RWPE2 (cell line): ENCODE data around the gene BICDL1.

ENCODE experiments used
- ATAC-seq: fragments of 200-7000 bp; cut with Tn5 transposase; 3 replicates; pipeline ENCODE4 v1.9.1; 2021; ENCODE audit warnings: low read depth
- DNase-seq: peaks from one replicate; pipeline ENCODE4 v3.0.0-alpha.2; 2020; ENCODE audit warnings: low spot score
- H3K27ac ChIP-seq: fragments of 450-650 bp; 2 replicates; pipeline ENCODE4 v1.5.1; 2017; ENCODE audit warnings: mild to moderate bottlenecking; ENCODE audit not compliant: poor library complexity, severe bottlenecking
- H3K27me3 ChIP-seq: fragments of 250-450 bp; sonication (Bioruptor Pico); 2 replicates; pipeline ENCODE4 v1.5.1; 2021; ENCODE audit warnings: mild to moderate bottlenecking, moderate library complexity; ENCODE audit not compliant: insufficient read depth, poor library complexity, severe bottlenecking
- H3K36me3 ChIP-seq: fragments of 250-450 bp; sonication (Bioruptor Pico); 2 replicates; pipeline ENCODE4 v1.5.1; 2020; ENCODE audit warnings: low read depth, mild to moderate bottlenecking, moderate library complexity
- H3K4me1 ChIP-seq: fragments of 250-450 bp; sonication (Bioruptor Pico); 2 replicates; pipeline ENCODE4 v1.5.1; 2021; ENCODE audit warnings: mild to moderate bottlenecking, moderate library complexity; ENCODE audit not compliant: insufficient read depth, poor library complexity, severe bottlenecking
- H3K4me3 ChIP-seq: fragments of 250-450 bp; sonication (Bioruptor Pico); 2 replicates; pipeline ENCODE4 v1.5.1; 2021; ENCODE audit warnings: mild to moderate bottlenecking, moderate library complexity; ENCODE audit not compliant: severe bottlenecking
- H3K9me3 ChIP-seq: fragments of 250-450 bp; sonication (Bioruptor Pico); 2 replicates; pipeline ENCODE4 v1.5.1; 2021; ENCODE audit warnings: mild to moderate bottlenecking, moderate library complexity; ENCODE audit not compliant: severe bottlenecking
- CTCF ChIP-seq: fragments of 450-650 bp; IDR thresholded peaks from one replicate; pipeline ENCODE4 v1.5.1; 2017; ENCODE audit warnings: mild to moderate bottlenecking, moderate library complexity; ENCODE audit not compliant: poor library complexity, severe bottlenecking

BICDL1 gene

GRCh38 chr12:120132054-120132836 lies 143.2 kb downstream of the BICDL1 start:
- Histone ChIP-seq H3K27ac (no peak overlapping the region), H3K36me3 (peaks cover 96% of the 10 kb centered on the region), H3K27me3 (no peaks in the 10 kb centered on the region), H3K9me3 (no peaks in the 10 kb centered on the region), H3K4me3 (no peak overlapping the region), H3K4me1 (no peaks in the 10 kb centered on the region)
- DNase-seq (no peak), ATAC-seq (no peak)
- TF ChIP-seq CTCF = no peak

DNA sequence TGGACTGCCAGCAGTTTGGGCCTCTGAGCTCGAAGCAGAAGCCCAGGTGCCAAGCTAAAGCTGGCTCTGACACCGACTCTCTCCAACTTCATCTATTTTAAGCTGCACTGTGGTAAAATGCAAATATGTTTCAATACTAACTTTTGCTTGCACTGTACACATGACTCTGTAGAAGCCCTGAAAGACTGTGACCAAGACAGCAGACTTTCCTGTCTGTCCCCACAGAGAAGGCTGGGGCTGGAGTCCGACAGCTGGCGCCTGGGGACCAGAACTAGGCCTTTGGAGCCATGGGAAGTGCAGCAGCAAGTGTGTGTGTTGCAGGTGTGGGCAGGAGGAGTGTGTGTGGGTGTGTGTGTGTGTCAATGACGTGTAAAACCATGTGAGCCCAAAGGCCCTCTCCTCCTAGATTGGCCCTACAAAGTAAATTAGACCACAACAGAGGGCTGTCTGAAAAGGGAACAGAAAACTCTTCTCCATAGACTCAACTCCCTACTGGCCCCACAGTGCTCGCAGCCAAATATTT lies 143.9 kb downstream of the BICDL1 start:
- no peaks in the 10 kb centered on the region for H3K27me3 ChIP-seq
- H3K27ac ChIP-seq = no peak overlapping the region
- ATAC-seq (no peak), DNase-seq (no peak)
- peaks cover 96% of the 10 kb centered on the region for H3K36me3 ChIP-seq
- H3K4me3 ChIP-seq = no peak overlapping the region
- no peaks in the 10 kb centered on the region for H3K9me3 ChIP-seq
- TF ChIP-seq CTCF = no peak
- no peaks in the 10 kb centered on the region for H3K4me1 ChIP-seq

- peaks cover 98% of the 10 kb centered on the region for H3K36me3 ChIP-seq
- no peak overlapping the region for H3K4me3 ChIP-seq
- H3K27me3 ChIP-seq = no peaks in the 10 kb centered on the region
- no peaks in the 10 kb centered on the region for H3K9me3 ChIP-seq
- DNase-seq = no peak
- ATAC-seq = no peak
- H3K27ac ChIP-seq = no peak overlapping the region
- no peaks in the 10 kb centered on the region for H3K4me1 ChIP-seq
- TF ChIP-seq CTCF = no peak
Measured at GRCh38 chr12:120134307-120134980, 145.4 kb downstream of the BICDL1 start.

- ATAC-seq = no peak
- Histone ChIP-seq H3K27me3 (no peaks in the 10 kb centered on the region), H3K4me3 (no peak overlapping the region), H3K4me1 (no peaks in the 10 kb centered on the region), H3K27ac (no peak overlapping the region), H3K9me3 (no peaks in the 10 kb centered on the region), H3K36me3 (peaks cover 98% of the 10 kb centered on the region)
- TF ChIP-seq CTCF = no peak
- no peak for DNase-seq
Measured at GRCh38 chr12:120136093-120136770, 147.2 kb downstream of the BICDL1 start.
